CD14-positive monocyte (primary cell): ENCODE results near the gene AK9. TPM values are rescaled to one million over a fixed set of nuclear protein-coding genes. Genes with fewer than 3 reads are reported as not detected.
"Not testable (repeated sequence)": the region's sequence is repeated elsewhere in the genome, so short reads cannot be mapped to it uniquely, and the experiment has no call there.

Experiments used
- DNase-seq, 3 donors: peaks; one replicate each; pipeline ENCODE4 v3.0.0-alpha.2; 2011 to 2022
- H2AFZ ChIP-seq: 2 replicates; pipeline ENCODE4 v1.6.0; 2012; ENCODE audit warnings: mild to moderate bottlenecking, low read depth, low read length, inconsistent platforms; ENCODE audit not compliant: insufficient read depth, poor library complexity, severe bottlenecking
- H3K27ac ChIP-seq, 2 donors: 1 replicate in 1 of 2; 2 replicates in 1 of 2; pipeline ENCODE4 v1.5.1; 2012 to 2013; ENCODE audit warnings: low read length in 2 of 2, control low read depth in 1 of 2, inconsistent platforms in 1 of 2, low read depth in 1 of 2, mild to moderate bottlenecking in 1 of 2
- H3K27me3 ChIP-seq, 2 donors: one replicate each; pipeline versions ENCODE4 v1.6.0 to v1.6.1; 2011 to 2013; ENCODE audit warnings: low read length in 2 of 2; ENCODE audit not compliant: control insufficient read depth in 2 of 2, insufficient read depth in 2 of 2
- H3K36me3 ChIP-seq, 2 donors: replicated peaks in 1 of 2; 1 replicate in 1 of 2; 2 replicates in 1 of 2; pipeline versions ENCODE4 v1.5.1 to v1.6.1; 2012 to 2013; ENCODE audit warnings: low read length in 2 of 2, control low read depth in 1 of 2, inconsistent platforms in 1 of 2, mild to moderate bottlenecking in 1 of 2; ENCODE audit not compliant: insufficient read depth in 2 of 2, control insufficient read depth in 1 of 2
- H3K4me1 ChIP-seq, 2 donors: 1 replicate in 1 of 2; 2 replicates in 1 of 2; pipeline versions ENCODE4 v1.5.1 to v1.6.1; 2012 to 2013; ENCODE audit warnings: low read length in 2 of 2, control low read depth in 1 of 2, inconsistent platforms in 1 of 2, mild to moderate bottlenecking in 1 of 2, moderate library complexity in 1 of 2; ENCODE audit not compliant: insufficient read depth in 2 of 2, control insufficient read depth in 1 of 2
- H3K4me2 ChIP-seq: replicated peaks from 2 replicates; pipeline ENCODE3; 2012; ENCODE audit warnings: low read length, moderate library complexity, mild to moderate bottlenecking; ENCODE audit not compliant: poor library complexity, severe bottlenecking; ENCODE audit errors: extremely low read depth
- H3K4me3 ChIP-seq, 3 experiments: fragments of 200-600 bp in 1 of 3; sonication (generic) in 1 of 3; replicated peaks in 1 of 3; 1 replicate in 2 of 3; 2 replicates in 1 of 3; pipeline ENCODE4 v1.5.1; 2011 to 2013; ENCODE audit warnings: low read length in 3 of 3, mild to moderate bottlenecking in 3 of 3, control low read depth in 2 of 3, low read depth in 2 of 3, inconsistent platforms in 1 of 3, moderate library complexity in 1 of 3
- H3K79me2 ChIP-seq: 2 replicates; pipeline ENCODE4 v1.6.0; 2012; ENCODE audit warnings: mild to moderate bottlenecking, control low read depth, inconsistent platforms, low read length, moderate library complexity; ENCODE audit not compliant: insufficient read depth
- H3K9ac ChIP-seq: 2 replicates; pipeline ENCODE4 v1.6.0; 2017; ENCODE audit warnings: low read length, mild to moderate bottlenecking; ENCODE audit not compliant: insufficient read depth, poor library complexity, severe bottlenecking
- H3K9me3 ChIP-seq, 2 donors: replicated peaks in 1 of 2; 1 replicate in 1 of 2; 2 replicates in 1 of 2; pipeline versions ENCODE4 v1.5.1 to v1.6.1; 2012 to 2013; ENCODE audit warnings: low read length in 2 of 2, control low read depth in 1 of 2; ENCODE audit not compliant: control insufficient read depth in 1 of 2, insufficient read depth in 1 of 2
- H4K20me1 ChIP-seq: 2 replicates; pipeline ENCODE4 v1.6.0; 2012; ENCODE audit warnings: mild to moderate bottlenecking, low read length, control low read depth, moderate library complexity; ENCODE audit not compliant: insufficient read depth
- H3K27ac Mint-ChIP-seq, 7 donors: one replicate each; pipeline ENCODE4 v1.8.0; 2020; ENCODE audit warnings: mild to moderate bottlenecking in 7 of 7, mixed read lengths in 7 of 7, moderate library complexity in 6 of 7, inconsistent platforms in 2 of 7
- H3K27me3 Mint-ChIP-seq, 3 donors: one replicate each; pipeline ENCODE4 v1.8.0; 2021 to 2022; ENCODE audit warnings: low read depth in 3 of 3, mild to moderate bottlenecking in 3 of 3, mixed read lengths in 3 of 3, moderate library complexity in 3 of 3, inconsistent platforms in 1 of 3
- H3K36me3 Mint-ChIP-seq, 2 donors: one replicate each; pipeline ENCODE4 v1.8.0; 2020; ENCODE audit warnings: mixed read lengths in 2 of 2, inconsistent platforms in 1 of 2, mild to moderate bottlenecking in 1 of 2
- H3K4me1 Mint-ChIP-seq: one replicate; pipeline ENCODE4 v1.8.0; 2020; ENCODE audit warnings: mild to moderate bottlenecking, mixed read lengths
- H3K4me3 Mint-ChIP-seq, 2 donors: one replicate each; pipeline ENCODE4 v1.8.0; 2020; ENCODE audit warnings: mild to moderate bottlenecking in 2 of 2, mixed read lengths in 2 of 2, moderate library complexity in 1 of 2
- H3K9me3 Mint-ChIP-seq, 7 donors: one replicate each; pipeline ENCODE4 v1.8.0; 2020 to 2022; ENCODE audit warnings: mixed read lengths in 7 of 7, mild to moderate bottlenecking in 6 of 7, moderate library complexity in 6 of 7, inconsistent platforms in 2 of 7
- CTCF ChIP-seq: fragments of 200-600 bp; IDR thresholded peaks from one replicate; pipeline ENCODE4 v1.8.0; 2022; ENCODE audit warnings: antibody characterized with exemption, mild to moderate bottlenecking
- WGBS: methylation state at CpG from one replicate; pipeline ENCODE4 v1.1.5; 2013; ENCODE audit warnings: missing lambda C conversion rate; ENCODE audit not compliant: insufficient coverage; 5-methylcytosine and 5-hydroxymethylcytosine counted together
- intact Hi-C, 2 donors: fragments of 100-400 bp; cut with micrococcal nuclease; formaldehyde crosslinking; loops; one replicate each; pipeline versions ENCODE4 v1.15.0 to v1.15.1; 2023
- polyA plus RNA-seq, 3 donors: library from polyadenylated mRNA; depleted of rRNA in 1 of 3; unstranded in 2 of 3; stranded (reverse) in 1 of 3; fragments of 300-500 nt in 2 of 3; fragments of >200 nt in 1 of 3; fragmentation: Illumina TruSeq in 2 of 3; gene quantifications; 1 replicate in 2 of 3; 2 replicates in 1 of 3; pipeline ENCODE4 v1.2.3, GENCODE V29; 2012 to 2021

AK9 gene
- polyA plus RNA-seq, 3 donors: 2.6 to 3.1 (median 2.8) TPM

- peaks cover 3% of the 10 kb centered on the region for H4K20me1 ChIP-seq
- TF ChIP-seq CTCF: no peak
- H3K27ac ChIP-seq: no peak overlapping the region
- H3K9ac ChIP-seq: no peak overlapping the region
- no peak overlapping the region for H2AFZ ChIP-seq
- H3K27ac Mint-ChIP-seq: no peak overlapping the region
- no peak for DNase-seq
- no peak overlapping the region for H3K4me3 Mint-ChIP-seq
- no peaks in the 10 kb centered on the region for H3K27me3 Mint-ChIP-seq
- H3K4me3 ChIP-seq: no peak overlapping the region
- peaks cover 0 to 2% of the 10 kb centered on the region in 2 donors for H3K9me3 ChIP-seq
- H3K27me3 ChIP-seq: no peaks in the 10 kb centered on the region
- H3K4me2 ChIP-seq: no peak overlapping the region
- peaks cover 46 to 60% of the 10 kb centered on the region in 2 donors for H3K36me3 ChIP-seq
- intact Hi-C loops: no loop called here
- H3K36me3 Mint-ChIP-seq: peaks cover 45 to 51% of the 10 kb centered on the region in 2 donors
- peaks cover 0 to 5% (median 0%) of the 10 kb centered on the region in 7 donors for H3K9me3 Mint-ChIP-seq
- H3K4me1 Mint-ChIP-seq: peaks cover 27% of the 10 kb centered on the region
- no CpG with 5 or more reads among the region's 1 CpG for WGBS
- H3K79me2 ChIP-seq: no peaks in the 10 kb centered on the region
- peaks cover 23 to 24% of the 10 kb centered on the region in 2 donors for H3K4me1 ChIP-seq
Observed at GRCh38 chr6:109461733-109462526, 229.1 kb downstream of the AK9 start.

- intact Hi-C loops, H4K20me1 ChIP-seq, DNase-seq, H3K27me3 Mint-ChIP-seq, H3K27me3 ChIP-seq, H3K9ac ChIP-seq, H3K79me2 ChIP-seq, H3K4me3 Mint-ChIP-seq, H3K27ac Mint-ChIP-seq, H3K9me3 Mint-ChIP-seq, H3K27ac ChIP-seq, H2AFZ ChIP-seq, H3K9me3 ChIP-seq, H3K4me3 ChIP-seq, H3K4me2 ChIP-seq: not testable (repeated sequence)
- no CpG with 5 or more reads among the region's 1 CpG for WGBS
- peaks cover 39 to 53% of the 10 kb centered on the region in 2 donors for H3K36me3 ChIP-seq
- Mint-ChIP-seq H3K36me3 (peaks cover 39 to 44% of the 10 kb centered on the region in 2 donors), H3K4me1 (peaks cover 34% of the 10 kb centered on the region)
- H3K4me1 ChIP-seq: peaks cover 31 to 32% of the 10 kb centered on the region in 2 donors
Observed at GRCh38 chr6:109461205-109461604, 229.8 kb downstream of the AK9 start.
